GM12872 (cell line): ENCODE results near the gene EVC.

ENCODE experiments used
- TF ChIP-seq, protein P1 (sequence below): IDR thresholded peaks from 3 replicates; pipeline ENCODE4 v1.5.1; 2011; ENCODE audit warnings: low read depth, mild to moderate bottlenecking, low read length, moderate library complexity; ENCODE audit not compliant: insufficient read depth

The EVC gene

DNA sequence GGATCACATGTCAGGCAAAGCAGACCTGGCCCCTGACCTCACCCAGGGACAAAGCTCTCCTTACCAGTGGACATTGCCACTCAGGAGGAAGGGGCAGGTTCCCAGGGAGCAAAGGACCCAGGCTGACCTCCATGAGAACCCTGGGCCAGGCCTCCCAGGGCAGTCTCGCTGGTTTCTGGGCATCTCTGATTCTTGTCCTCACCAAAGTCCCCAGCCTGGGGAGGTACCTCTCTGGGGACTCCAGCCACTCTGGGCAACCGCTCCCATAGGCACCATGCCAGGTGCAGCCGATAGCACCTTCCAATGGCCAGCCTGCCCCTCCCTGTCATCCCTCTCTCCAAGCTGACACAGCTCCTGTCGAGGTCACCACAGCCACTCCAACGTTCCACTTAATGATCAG is 10.5 kb upstream of the EVC start:
- TF ChIP-seq, protein P1, sequence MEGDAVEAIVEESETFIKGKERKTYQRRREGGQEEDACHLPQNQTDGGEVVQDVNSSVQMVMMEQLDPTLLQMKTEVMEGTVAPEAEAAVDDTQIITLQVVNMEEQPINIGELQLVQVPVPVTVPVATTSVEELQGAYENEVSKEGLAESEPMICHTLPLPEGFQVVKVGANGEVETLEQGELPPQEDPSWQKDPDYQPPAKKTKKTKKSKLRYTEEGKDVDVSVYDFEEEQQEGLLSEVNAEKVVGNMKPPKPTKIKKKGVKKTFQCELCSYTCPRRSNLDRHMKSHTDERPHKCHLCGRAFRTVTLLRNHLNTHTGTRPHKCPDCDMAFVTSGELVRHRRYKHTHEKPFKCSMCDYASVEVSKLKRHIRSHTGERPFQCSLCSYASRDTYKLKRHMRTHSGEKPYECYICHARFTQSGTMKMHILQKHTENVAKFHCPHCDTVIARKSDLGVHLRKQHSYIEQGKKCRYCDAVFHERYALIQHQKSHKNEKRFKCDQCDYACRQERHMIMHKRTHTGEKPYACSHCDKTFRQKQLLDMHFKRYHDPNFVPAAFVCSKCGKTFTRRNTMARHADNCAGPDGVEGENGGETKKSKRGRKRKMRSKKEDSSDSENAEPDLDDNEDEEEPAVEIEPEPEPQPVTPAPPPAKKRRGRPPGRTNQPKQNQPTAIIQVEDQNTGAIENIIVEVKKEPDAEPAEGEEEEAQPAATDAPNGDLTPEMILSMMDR, result no peak

GRCh38 chr4:5701971-5702370 is 9.0 kb upstream of the EVC start:
- TF ChIP-seq, protein P1, result no peak

- TF ChIP-seq, protein P1, result no peak
These were observed 7.2 kb upstream of the EVC start for GRCh38 chr4:5703831-5704230.

DNA sequence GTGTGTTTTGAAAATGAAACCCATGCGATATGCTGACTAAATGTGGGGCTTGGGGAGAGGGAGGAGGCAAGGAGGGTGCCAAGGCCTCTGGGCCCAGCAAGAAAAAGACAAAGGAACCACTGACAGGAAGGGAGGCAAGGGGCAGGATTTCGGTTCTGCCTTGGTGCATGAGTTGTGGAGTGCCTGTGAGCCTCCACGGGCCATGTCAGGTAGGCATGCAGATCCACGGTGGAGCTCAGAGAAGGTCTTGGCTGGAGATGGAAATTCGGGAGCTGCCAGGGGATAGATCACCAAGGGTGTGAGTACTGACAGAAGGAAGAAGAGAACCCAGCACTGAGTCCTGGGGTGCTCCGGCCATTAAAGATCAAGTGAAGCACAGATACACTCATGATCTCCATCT is 6.7 kb upstream of the EVC start:
- TF ChIP-seq, protein P1, result no peak

- TF ChIP-seq, protein P1, result no peak
These were observed 5.2 kb upstream of the EVC start for GRCh38 chr4:5705647-5706320.

- TF ChIP-seq, protein P1, result no peak
These were observed 4.3 kb upstream of the EVC start for GRCh38 chr4:5706486-5707290.

GRCh38 chr4:5707366-5707765 is 3.6 kb upstream of the EVC start:
- TF ChIP-seq, protein P1, result no peak
